ENCODE data around the gene TRMT61A.

Gene TRMT61A

GRCh38 chr14:103547941-103548462 lies 19.0 kb downstream of the TRMT61A start:
- DNase-seq (ENCODE audit: low spot score): no peak
- TF ChIP-seq, protein P1, sequence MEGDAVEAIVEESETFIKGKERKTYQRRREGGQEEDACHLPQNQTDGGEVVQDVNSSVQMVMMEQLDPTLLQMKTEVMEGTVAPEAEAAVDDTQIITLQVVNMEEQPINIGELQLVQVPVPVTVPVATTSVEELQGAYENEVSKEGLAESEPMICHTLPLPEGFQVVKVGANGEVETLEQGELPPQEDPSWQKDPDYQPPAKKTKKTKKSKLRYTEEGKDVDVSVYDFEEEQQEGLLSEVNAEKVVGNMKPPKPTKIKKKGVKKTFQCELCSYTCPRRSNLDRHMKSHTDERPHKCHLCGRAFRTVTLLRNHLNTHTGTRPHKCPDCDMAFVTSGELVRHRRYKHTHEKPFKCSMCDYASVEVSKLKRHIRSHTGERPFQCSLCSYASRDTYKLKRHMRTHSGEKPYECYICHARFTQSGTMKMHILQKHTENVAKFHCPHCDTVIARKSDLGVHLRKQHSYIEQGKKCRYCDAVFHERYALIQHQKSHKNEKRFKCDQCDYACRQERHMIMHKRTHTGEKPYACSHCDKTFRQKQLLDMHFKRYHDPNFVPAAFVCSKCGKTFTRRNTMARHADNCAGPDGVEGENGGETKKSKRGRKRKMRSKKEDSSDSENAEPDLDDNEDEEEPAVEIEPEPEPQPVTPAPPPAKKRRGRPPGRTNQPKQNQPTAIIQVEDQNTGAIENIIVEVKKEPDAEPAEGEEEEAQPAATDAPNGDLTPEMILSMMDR (IDR thresholded peaks at IDR 0.05; ENCODE audit: extremely low read depth, missing control alignments): no peak

DNA sequence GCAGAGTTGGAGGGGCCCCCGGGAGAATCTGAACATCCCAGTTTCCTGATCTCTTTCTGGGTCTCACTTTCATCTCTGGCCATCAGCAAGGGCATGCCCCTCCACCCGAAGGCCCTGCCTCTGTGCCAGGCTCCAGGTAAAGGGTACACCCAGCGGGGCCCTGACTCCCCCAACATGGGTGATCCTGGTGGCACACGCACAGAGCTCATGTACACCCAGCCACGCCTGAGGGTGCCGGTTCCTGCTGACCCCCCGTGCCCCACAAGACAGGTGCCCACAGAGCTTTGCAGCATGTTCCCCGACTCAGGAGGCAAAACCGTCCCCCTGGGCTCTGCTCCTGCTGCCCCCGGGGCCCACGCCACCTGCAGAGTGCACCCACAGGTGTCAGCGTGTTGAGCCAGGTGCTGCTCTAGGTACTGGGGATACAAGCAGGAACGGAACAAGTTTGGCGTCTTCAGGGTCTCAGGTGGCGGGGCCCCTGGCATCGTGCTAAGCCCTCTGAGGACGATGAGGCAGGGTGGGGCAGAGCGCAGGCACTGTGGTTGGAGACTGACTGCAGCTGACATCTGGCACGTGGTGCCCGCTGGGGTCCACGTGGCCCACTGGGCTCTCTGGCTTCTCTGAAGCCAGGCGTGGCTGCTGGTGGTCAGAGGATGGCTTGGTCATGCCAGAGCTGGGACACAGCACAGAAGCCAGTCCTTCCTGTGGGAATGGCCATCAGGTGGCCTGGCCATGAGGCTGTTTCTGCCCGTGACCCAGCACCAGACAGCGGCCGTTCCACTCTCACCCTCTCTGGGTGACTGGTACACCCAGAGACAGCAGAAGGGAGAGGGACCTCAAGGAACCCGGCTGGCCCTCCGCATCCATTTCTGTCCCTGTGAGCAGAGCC lies 19.7 kb downstream of the TRMT61A start:
- no peak for DNase-seq (ENCODE audit: low spot score)
- TF ChIP-seq, protein P1 (IDR thresholded peaks at IDR 0.05; ENCODE audit: extremely low read depth, missing control alignments): no peak

DNA sequence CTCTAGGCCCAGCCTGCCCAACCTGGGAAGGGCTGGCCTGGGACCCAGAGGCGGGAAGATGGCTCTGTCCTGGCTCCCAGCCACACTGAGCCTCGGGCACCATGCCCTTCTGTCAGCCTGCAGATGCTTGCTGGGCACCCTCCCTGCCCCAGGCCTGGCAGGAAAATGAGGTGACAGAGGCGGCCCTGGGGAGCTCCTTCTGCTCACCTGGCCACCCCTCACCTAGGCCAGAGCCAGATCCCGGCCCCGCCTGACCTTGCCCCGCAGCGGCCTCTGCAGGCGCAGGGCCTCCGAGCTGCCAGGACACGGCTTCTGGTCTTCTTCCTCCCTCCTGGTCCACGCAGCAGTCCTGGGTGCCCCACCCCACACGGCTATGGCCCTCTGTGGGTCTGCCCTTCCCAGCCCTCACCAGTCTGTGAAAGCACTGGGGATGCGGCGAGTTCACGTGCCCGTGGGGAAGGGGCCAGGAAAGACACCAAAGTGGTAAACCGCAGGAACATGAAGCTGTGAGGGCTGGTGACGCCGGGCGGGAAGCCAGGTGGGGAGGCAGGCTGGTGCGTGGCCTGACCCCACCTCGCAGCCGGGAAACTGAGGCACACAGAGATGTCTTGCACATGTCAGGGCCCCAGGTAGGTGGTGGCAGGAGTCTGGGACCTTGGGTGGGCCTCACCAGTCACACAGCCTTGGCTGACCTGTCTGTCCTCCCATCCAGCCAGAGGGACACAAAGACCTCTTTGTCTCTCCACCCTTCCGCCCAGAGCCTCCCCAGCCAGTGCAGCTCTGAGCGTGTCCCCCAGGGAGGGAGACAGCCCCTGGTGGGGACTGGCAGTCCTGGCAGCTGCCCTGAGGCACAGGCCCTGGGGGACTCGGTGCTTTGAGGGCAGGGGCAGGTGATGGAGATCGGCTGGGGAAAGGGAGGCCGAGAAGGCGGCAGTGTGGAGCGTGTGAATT lies 20.6 kb downstream of the TRMT61A start:
- no peak for DNase-seq (ENCODE audit: low spot score)
- TF ChIP-seq, protein P1 (IDR thresholded peaks at IDR 0.05; ENCODE audit: extremely low read depth, missing control alignments): no peak

DNA sequence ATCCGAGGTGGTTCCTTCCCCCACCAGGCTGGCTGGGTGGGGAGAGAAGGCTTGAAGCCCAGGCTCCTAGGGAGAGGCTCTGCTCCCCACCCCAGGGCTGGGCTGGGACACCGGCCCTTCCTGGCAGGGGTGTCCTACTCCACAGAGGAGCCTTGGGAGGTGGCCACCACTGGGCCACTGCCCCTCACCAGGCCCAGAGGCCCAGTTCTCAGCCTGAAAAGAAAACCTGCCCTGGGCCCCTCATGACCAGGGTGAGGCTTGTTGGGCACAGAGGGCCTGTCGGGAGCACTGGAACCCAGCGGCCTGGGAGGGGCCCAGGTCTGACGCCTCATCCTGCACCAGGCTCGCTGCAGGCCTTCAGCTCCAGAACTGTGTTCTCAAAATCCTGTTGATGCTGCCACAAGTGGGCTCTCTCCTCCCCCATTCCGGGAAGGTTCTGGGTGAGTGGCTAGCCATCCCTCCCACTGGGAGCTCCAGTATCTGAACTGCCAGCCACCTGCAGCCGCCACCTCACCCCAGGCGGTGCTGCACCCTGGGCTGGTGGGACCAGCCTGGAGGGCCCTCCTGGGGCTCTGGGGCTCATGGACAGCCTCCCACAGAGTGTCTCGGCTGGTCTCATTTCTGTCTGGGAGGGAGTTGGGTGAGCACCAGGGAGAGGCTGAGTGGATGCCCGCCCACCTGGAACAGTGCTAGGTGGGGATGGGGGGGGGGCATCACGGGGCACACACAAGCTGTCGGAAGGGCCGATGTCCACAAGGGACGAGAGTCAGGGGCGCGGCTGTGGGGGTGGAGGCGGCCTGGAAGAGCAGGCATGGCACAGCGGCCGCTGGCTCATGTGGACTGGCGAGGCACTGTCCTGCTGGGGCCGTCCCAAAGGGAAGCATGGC lies 21.7 kb downstream of the TRMT61A start:
- TF ChIP-seq, protein P1 (IDR thresholded peaks at IDR 0.05; ENCODE audit: extremely low read depth, missing control alignments): no peak
- no peak for DNase-seq (ENCODE audit: low spot score)

GRCh38 chr14:103551338-103551762 lies 22.4 kb downstream of the TRMT61A start:
- DNase-seq (ENCODE audit: low spot score): no peak
- TF ChIP-seq, protein P1 (IDR thresholded peaks at IDR 0.05; ENCODE audit: extremely low read depth, missing control alignments): no peak

GRCh38 chr14:103552011-103552845 lies 23.2 kb downstream of the TRMT61A start:
- TF ChIP-seq, protein P1 (IDR thresholded peaks at IDR 0.05; ENCODE audit: extremely low read depth, missing control alignments): no peak
- DNase-seq (ENCODE audit: low spot score): no peak
